Mesendoderm (in vitro differentiated cells): ENCODE measurements around the gene DENND2D.

Source experiments
- DNase-seq: peaks from one replicate; pipeline ENCODE4 v3.0.0; 2013
- H2AK5ac ChIP-seq: 2 replicates; pipeline ENCODE4 v1.6.1; 2013; ENCODE audit warnings: low read length, inconsistent platforms
- H2BK120ac ChIP-seq: 2 replicates; pipeline ENCODE4 v1.6.1; 2013; ENCODE audit warnings: low read depth, mild to moderate bottlenecking, low read length, moderate library complexity, mixed read lengths
- H2BK15ac ChIP-seq: replicated peaks from 2 replicates; pipeline ENCODE4 v1.6.1; 2013; ENCODE audit warnings: low read depth, mild to moderate bottlenecking, moderate library complexity
- H2BK5ac ChIP-seq: 2 replicates; pipeline ENCODE4 v1.6.1; 2013; ENCODE audit warnings: low read length, inconsistent platforms
- H3K18ac ChIP-seq: 2 replicates; pipeline ENCODE4 v1.6.1; 2013; ENCODE audit warnings: mild to moderate bottlenecking, low read length, mixed read lengths
- H3K23ac ChIP-seq: one replicate; pipeline ENCODE4 v1.6.1; 2013; ENCODE audit warnings: low read length
- H3K27ac ChIP-seq: 2 replicates; pipeline ENCODE4 v1.5.1; 2013; ENCODE audit warnings: low read depth, mild to moderate bottlenecking, inconsistent platforms, low read length, moderate library complexity
- H3K27me3 ChIP-seq: 2 replicates; pipeline ENCODE4 v1.6.1; 2013; ENCODE audit warnings: low read length, control low read depth, mild to moderate bottlenecking, inconsistent platforms; ENCODE audit not compliant: insufficient read depth, poor library complexity
- H3K36me3 ChIP-seq: 2 replicates; pipeline ENCODE4 v1.6.1; 2013; ENCODE audit warnings: low read length, inconsistent platforms; ENCODE audit not compliant: control insufficient read depth, insufficient read depth
- H3K4ac ChIP-seq: one replicate; pipeline ENCODE4 v1.6.1; 2013; ENCODE audit warnings: low read depth, mild to moderate bottlenecking, low read length, moderate library complexity
- H3K4me1 ChIP-seq: 2 replicates; pipeline ENCODE4 v1.6.1; 2013; ENCODE audit warnings: low read depth, low read length, inconsistent platforms; ENCODE audit not compliant: control insufficient read depth
- H3K4me2 ChIP-seq: 2 replicates; pipeline ENCODE4 v1.6.1; 2013; ENCODE audit warnings: low read length
- H3K4me3 ChIP-seq: 2 replicates; pipeline ENCODE4 v1.5.1; 2013; ENCODE audit warnings: mild to moderate bottlenecking, low read length
- H3K56ac ChIP-seq: one replicate; pipeline ENCODE4 v1.6.1; 2013; ENCODE audit warnings: low read length
- H3K79me1 ChIP-seq: 2 replicates; pipeline ENCODE4 v1.6.1; 2013; ENCODE audit warnings: low read length, inconsistent platforms
- H3K79me2 ChIP-seq: 2 replicates; pipeline ENCODE4 v1.6.1; 2013; ENCODE audit warnings: mild to moderate bottlenecking, low read length; ENCODE audit not compliant: control insufficient read depth, insufficient read depth
- H3K9ac ChIP-seq: 2 replicates; pipeline ENCODE4 v1.6.1; 2013; ENCODE audit warnings: low read length, inconsistent platforms
- H4K5ac ChIP-seq: one replicate; pipeline ENCODE4 v1.6.1; 2013; ENCODE audit warnings: low read length
- H4K8ac ChIP-seq: one replicate; pipeline ENCODE4 v1.6.1; 2013; ENCODE audit warnings: low read depth, mild to moderate bottlenecking, control low read depth, low read length, moderate library complexity
- WGBS: extraction: QIAGEN DNeasy Blood & Tissue Kit; methylation state at CpG from one replicate; pipeline ENCODE4 v1.1.7; 2013; ENCODE audit warnings: low lambda C conversion rate, missing lambda C conversion rate; ENCODE audit not compliant: insufficient coverage; ENCODE audit errors: extremely low coverage; 5-methylcytosine and 5-hydroxymethylcytosine counted together

The DENND2D gene

GRCh38 chr1:111228748-111229126 is 28.3 kb upstream of the DENND2D start:
- H3K79me1 ChIP-seq: no peaks in the 10 kb centered on the region
- no peak overlapping the region for H4K8ac ChIP-seq
- H3K56ac ChIP-seq: no peak overlapping the region
- no peak overlapping the region for H3K4ac ChIP-seq
- no peak overlapping the region for H3K27ac ChIP-seq
- H4K5ac ChIP-seq: no peak overlapping the region
- no peak overlapping the region for H3K4me3 ChIP-seq
- no peak overlapping the region for H3K9ac ChIP-seq
- H2BK5ac ChIP-seq: no peak overlapping the region
- no peaks in the 10 kb centered on the region for H3K36me3 ChIP-seq
- DNase-seq: no peak
- no peak overlapping the region for H3K18ac ChIP-seq
- no peak overlapping the region for H3K23ac ChIP-seq
- H3K79me2 ChIP-seq: no peaks in the 10 kb centered on the region
- no peaks in the 10 kb centered on the region for H3K4me1 ChIP-seq
- no peak overlapping the region for H2BK15ac ChIP-seq
- no peak overlapping the region for H2AK5ac ChIP-seq
- peaks cover 1% of the 10 kb centered on the region for H3K27me3 ChIP-seq
- no CpG with 5 or more reads among the region's 2 CpGs for WGBS
- no peak overlapping the region for H2BK120ac ChIP-seq
- no peak overlapping the region for H3K4me2 ChIP-seq

- no peaks in the 10 kb centered on the region for H3K79me1 ChIP-seq
- no CpG with 5 or more reads among the region's 6 CpGs for WGBS
- no peak overlapping the region for H3K4me2 ChIP-seq
- no peaks in the 10 kb centered on the region for H3K36me3 ChIP-seq
- no peak overlapping the region for H3K27ac ChIP-seq
- no peak overlapping the region for H2BK5ac ChIP-seq
- no peak overlapping the region for H3K23ac ChIP-seq
- DNase-seq: no peak
- H4K5ac ChIP-seq: no peak overlapping the region
- H3K4me3 ChIP-seq: no peak overlapping the region
- H2BK15ac ChIP-seq: no peak overlapping the region
- H3K18ac ChIP-seq: no peak overlapping the region
- no peaks in the 10 kb centered on the region for H3K79me2 ChIP-seq
- no peak overlapping the region for H3K56ac ChIP-seq
- H2BK120ac ChIP-seq: no peak overlapping the region
- H4K8ac ChIP-seq: no peak overlapping the region
- H3K4me1 ChIP-seq: no peaks in the 10 kb centered on the region
- H3K4ac ChIP-seq: no peak overlapping the region
- peaks cover 1% of the 10 kb centered on the region for H3K27me3 ChIP-seq
- H2AK5ac ChIP-seq: no peak overlapping the region
- no peak overlapping the region for H3K9ac ChIP-seq
Measured at GRCh38 chr1:111227851-111228747, 27.7 kb upstream of the DENND2D start.

GRCh38 chr1:111227434-111227833 is 27.0 kb upstream of the DENND2D start, which contains the start of gene CHI3L2:
TSS of gene CHI3L2 (plus strand) at chr1:111227713. CDS start at chr1:111227730, 17 bp downstream.
- Histone ChIP-seq H3K79me1 (no peaks in the 10 kb centered on the region), H2BK15ac (no peak within 1 kb of the TSS), H3K18ac (no peak within 1 kb of the TSS), H4K8ac (no peak within 1 kb of the TSS), H3K9ac (no peak within 1 kb of the TSS), H2BK5ac (no peak within 1 kb of the TSS), H3K56ac (no peak within 1 kb of the TSS), H2AK5ac (no peak within 1 kb of the TSS), H3K4me2 (no peak within 1 kb of the TSS), H3K36me3 (no peaks in the 10 kb centered on the region), H2BK120ac (no peak within 1 kb of the TSS), H3K23ac (no peak within 1 kb of the TSS), H3K4me1 (no peaks in the 10 kb centered on the region), H3K4ac (no peak within 1 kb of the TSS), H3K27ac (no peak within 1 kb of the TSS), H3K79me2 (no peaks in the 10 kb centered on the region), H3K27me3 (peaks cover 1% of the 10 kb centered on the region), H4K5ac (no peak within 1 kb of the TSS), H3K4me3 (no peak within 1 kb of the TSS)
- no CpG with 5 or more reads among the region's 3 CpGs for WGBS
- DNase-seq: no peak

- Histone ChIP-seq H2BK5ac (no peak overlapping the region), H3K4me3 (no peak overlapping the region), H3K27me3 (peaks cover 1% of the 10 kb centered on the region), H3K4me2 (no peak overlapping the region), H4K8ac (no peak overlapping the region), H3K4me1 (no peaks in the 10 kb centered on the region), H3K27ac (no peak overlapping the region), H3K9ac (no peak overlapping the region), H3K23ac (no peak overlapping the region), H3K4ac (no peak overlapping the region), H3K56ac (no peak overlapping the region), H2BK120ac (no peak overlapping the region), H3K36me3 (no peaks in the 10 kb centered on the region), H2BK15ac (no peak overlapping the region), H3K18ac (no peak overlapping the region), H3K79me2 (no peaks in the 10 kb centered on the region), H4K5ac (no peak overlapping the region), H2AK5ac (no peak overlapping the region), H3K79me1 (no peaks in the 10 kb centered on the region)
- no CpG with 5 or more reads among the region's 6 CpGs for WGBS
- no peak for DNase-seq
Measured at GRCh38 chr1:111225717-111226400, 25.4 kb upstream of the DENND2D start.

GRCh38 chr1:111225091-111225490 is 24.6 kb upstream of the DENND2D start:
- no peak overlapping the region for H3K23ac ChIP-seq
- no peak overlapping the region for H4K5ac ChIP-seq
- H2AK5ac ChIP-seq: no peak overlapping the region
- no peak for DNase-seq
- no peak overlapping the region for H3K27ac ChIP-seq
- no peak overlapping the region for H3K4me3 ChIP-seq
- no peak overlapping the region for H3K4me2 ChIP-seq
- no peaks in the 10 kb centered on the region for H3K79me1 ChIP-seq
- H2BK15ac ChIP-seq: no peak overlapping the region
- H3K27me3 ChIP-seq: no peaks in the 10 kb centered on the region
- H3K18ac ChIP-seq: no peak overlapping the region
- no peak overlapping the region for H2BK5ac ChIP-seq
- no peaks in the 10 kb centered on the region for H3K79me2 ChIP-seq
- no peak overlapping the region for H4K8ac ChIP-seq
- no peaks in the 10 kb centered on the region for H3K36me3 ChIP-seq
- H3K56ac ChIP-seq: no peak overlapping the region
- no peak overlapping the region for H3K4ac ChIP-seq
- H3K9ac ChIP-seq: no peak overlapping the region
- H3K4me1 ChIP-seq: peaks cover 7% of the 10 kb centered on the region
- no peak overlapping the region for H2BK120ac ChIP-seq
